ENCODE data around the gene PGBD1. TPM values are rescaled to one million over a fixed set of nuclear protein-coding genes. Genes with fewer than 3 reads are reported as not detected.

PGBD1 gene
- total and polyA plus RNA-seq, 2 of the 8 experiments (the other 6 are each of a cell fraction or from before 2014, with no cell fraction given) = 2.5 to 9.2 TPM

DNA sequence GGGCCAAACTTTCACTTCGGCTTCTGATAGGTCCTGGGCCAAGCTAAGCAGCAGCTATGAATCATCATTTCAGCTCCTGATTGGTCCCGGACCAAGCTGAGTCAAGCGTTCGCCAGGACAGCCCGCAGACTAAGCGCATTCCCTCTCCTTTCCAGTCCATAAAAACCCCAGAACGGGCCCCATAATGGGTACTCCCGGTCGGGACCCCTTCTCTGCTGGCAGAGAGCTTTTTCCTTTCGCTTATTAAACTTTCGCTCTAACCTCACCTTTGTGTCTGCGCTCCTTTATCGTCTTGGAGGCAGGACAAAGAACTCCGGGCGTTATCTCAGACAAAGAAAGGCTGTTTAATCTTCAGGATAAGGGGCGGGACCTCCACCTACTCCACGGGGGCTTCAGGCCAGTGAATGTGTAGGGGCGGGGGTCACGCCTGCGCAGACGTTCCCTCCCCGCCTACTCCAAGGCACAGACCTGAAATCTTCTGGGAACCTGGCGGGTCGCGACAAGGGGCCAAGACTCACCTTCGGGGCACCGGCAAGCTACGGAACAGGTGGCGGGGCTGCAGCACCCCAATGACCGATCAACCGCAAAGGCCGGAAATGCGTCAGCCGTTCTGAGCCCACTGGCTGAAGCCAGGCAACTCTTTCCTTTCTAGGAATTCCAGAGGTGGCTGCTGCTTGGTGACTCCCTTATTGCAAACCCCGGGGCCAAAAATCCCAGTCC, 54.4 kb downstream of the PGBD1 start, which contains the start of gene ZSCAN31:
Gene ZSCAN31 (minus strand): TSS at position 585 of the 720 bp plus-strand sequence. CDS start 6,465 bp downstream, outside the sequence.
- Histone ChIP-seq H3K23ac (ENCODE audit: insufficient read length) (no peak within 1 kb of the TSS), H3K4me3 (ENCODE audit: extremely low read depth in 1 of 4, insufficient read depth in 2 of 4, low read depth in 3 of 4, low read length in 4 of 4) (peak within 1 kb of the TSS; percentile 86 to 95 (median 91)), H3K9me3 (ENCODE audit: insufficient read depth in 2 of 2, low read depth in 1 of 2, low read length in 1 of 2) (no peaks in the 10 kb centered on the region), H2BK15ac (ENCODE audit: low read length) (0 out of 2 replicates have a peak within 1 kb of the TSS, but pooled peaks have one; percentile 95), H2BK5ac (ENCODE audit: low read depth, low read length) (peak within 1 kb of the TSS; percentile 89), H3K4me2 (ENCODE audit: insufficient read depth in 1 of 2, low read depth in 2 of 2, low read length in 2 of 2) (peak within 1 kb of the TSS; percentile 81 to 98), H3K27me3 (replicated peaks in 1 of 4; ENCODE audit: control insufficient read depth in 3 of 4, extremely low read depth in 1 of 4, insufficient read depth in 3 of 4, low read length in 3 of 4) (no peaks in the 10 kb centered on the region), H4K20me1 (replicated peaks in 1 of 2; ENCODE audit: control insufficient read depth in 1 of 2, insufficient read depth in 2 of 2, low read length in 2 of 2) (no peaks in the 10 kb centered on the region), H2BK20ac (ENCODE audit: low read length) (no peak within 1 kb of the TSS), H2AK5ac (ENCODE audit: low read depth, low read length) (0 out of 2 replicates have a peak within 1 kb of the TSS, but pooled peaks have one; percentile 32), H3K27ac (ENCODE audit: low read depth, low read length) (peak within 1 kb of the TSS; percentile 95), H4K91ac (replicated peaks; ENCODE audit: insufficient read length, low read length) (peak within 1 kb of the TSS; percentile 46), H3K23me2 (ENCODE audit: low read depth, low read length) (peaks cover 2% of the 10 kb centered on the region; the same call in 1 of the 2 replicates), H4K8ac (ENCODE audit: extremely low read depth, insufficient read depth, low read length) (peak within 1 kb of the TSS; percentile 93; the same call in 1 of the 2 replicates), H3K14ac (ENCODE audit: insufficient read length) (no peak within 1 kb of the TSS), H3K36me3 (ENCODE audit: control insufficient read depth in 2 of 4, insufficient read depth in 4 of 4, low read length in 3 of 4) (no peaks in the 10 kb centered on the region), H2AFZ (ENCODE audit: low read length) (peak within 1 kb of the TSS; percentile 36; the same call in 1 of the 2 replicates), H3K56ac (replicated peaks; ENCODE audit: insufficient read length, low read depth, low read length) (peak within 1 kb of the TSS; percentile 43), H2BK12ac (ENCODE audit: low read depth, low read length) (peak within 1 kb of the TSS; percentile 23; the same call in 1 of the 2 replicates), H2BK120ac (replicated peaks; ENCODE audit: low read depth, low read length) (peak within 1 kb of the TSS; percentile 47), H3K4me1 (replicated peaks in 1 of 4; ENCODE audit: control insufficient read depth in 3 of 4, insufficient read depth in 4 of 4, low read length in 3 of 4) (no peaks in the 10 kb centered on the region), H3K4ac (replicated peaks; ENCODE audit: insufficient read length, low read depth, low read length) (peak within 1 kb of the TSS; percentile 76), H3K9ac (replicated peaks in 1 of 4; ENCODE audit: extremely low read depth in 1 of 4, low read depth in 3 of 4, low read length in 3 of 4) (peak within 1 kb of the TSS; percentile 69 to 96 (median 91)), H3K79me1 (ENCODE audit: low read depth, low read length) (no peaks in the 10 kb centered on the region), H4K5ac (ENCODE audit: insufficient read length, low read depth, low read length) (peak within 1 kb of the TSS; percentile 74), H3K79me2 (ENCODE audit: control insufficient read depth in 1 of 2, insufficient read depth in 2 of 2, low read length in 2 of 2) (no peaks in the 10 kb centered on the region; a peak in 1 of 4 replicates), H3K18ac (ENCODE audit: extremely low read depth, low read length) (peak within 1 kb of the TSS; percentile 99)
- DNase-seq (ENCODE audit: low read depth in 1 of 2, low spot score in 2 of 2) (peak; percentile 89 to 95), FAIRE-seq (peak; percentile 52)
- ChIA-PET CTCF (ENCODE audit: partially characterized antibody) (interaction anchor here (1.0 to 2.5 kb wide), 5 partner anchors 10 to 52 kb away, joined by 3 to 9 read pairs (median 4); partner anchors contain the start of gene ZKSCAN3), POLR2A (ENCODE audit: partially characterized antibody) (interaction anchor here (0.5 to 3.6 kb wide), 56 partner anchors 8 to 525 kb away, joined by 3 to 36 read pairs (median 4); partner anchors contain the start of genes PGBD1, ZKSCAN3, ZKSCAN4 and ZKSCAN8)
- 1% methylated on average over 35 of the region's 35 CpGs; no CpG with 5 or more reads in 1 of the 2 experiments for WGBS, 2 experiments (ENCODE audit: extremely low coverage in 1 of 2, insufficient coverage in 1 of 2, insufficient read length in 1 of 2, insufficient replicate concordance in 2 of 2, low coverage in 1 of 2, low lambda C conversion rate in 2 of 2, missing lambda C conversion rate in 1 of 2)
- TF ChIP-seq RAD21 (IDR thresholded peaks at IDR 0.05 in 1 of 2, conservative IDR thresholded peaks at IDR 0.05 in 1 of 2; ENCODE audit: low read depth in 2 of 2, low read length in 2 of 2) (no peak), POLR2AphosphoS5 (IDR thresholded peaks at IDR 0.05; ENCODE audit: low read depth, low read length) (peak; percentile 78), SP1 (IDR thresholded peaks at IDR 0.05; ENCODE audit: low read depth, low read length) (peak; percentile 88), SIX5 (IDR thresholded peaks at IDR 0.05; ENCODE audit: low read depth, low read length) (no peak), ASH2L (IDR thresholded peaks at IDR 0.05; ENCODE audit: low read length) (peak; percentile 74)
- TF ChIP-seq, protein P1, sequence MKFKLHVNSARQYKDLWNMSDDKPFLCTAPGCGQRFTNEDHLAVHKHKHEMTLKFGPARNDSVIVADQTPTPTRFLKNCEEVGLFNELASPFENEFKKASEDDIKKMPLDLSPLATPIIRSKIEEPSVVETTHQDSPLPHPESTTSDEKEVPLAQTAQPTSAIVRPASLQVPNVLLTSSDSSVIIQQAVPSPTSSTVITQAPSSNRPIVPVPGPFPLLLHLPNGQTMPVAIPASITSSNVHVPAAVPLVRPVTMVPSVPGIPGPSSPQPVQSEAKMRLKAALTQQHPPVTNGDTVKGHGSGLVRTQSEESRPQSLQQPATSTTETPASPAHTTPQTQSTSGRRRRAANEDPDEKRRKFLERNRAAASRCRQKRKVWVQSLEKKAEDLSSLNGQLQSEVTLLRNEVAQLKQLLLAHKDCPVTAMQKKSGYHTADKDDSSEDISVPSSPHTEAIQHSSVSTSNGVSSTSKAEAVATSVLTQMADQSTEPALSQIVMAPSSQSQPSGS (IDR thresholded peaks at IDR 0.05; ENCODE audit: low read length) = peak; percentile 94
- TF ChIP-seq, protein P2, sequence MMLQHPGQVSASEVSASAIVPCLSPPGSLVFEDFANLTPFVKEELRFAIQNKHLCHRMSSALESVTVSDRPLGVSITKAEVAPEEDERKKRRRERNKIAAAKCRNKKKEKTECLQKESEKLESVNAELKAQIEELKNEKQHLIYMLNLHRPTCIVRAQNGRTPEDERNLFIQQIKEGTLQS (IDR thresholded peaks at IDR 0.05; ENCODE audit: insufficient read depth, low read depth, low read length) = no peak

Measured in H1 (cell line).